ENCODE measurements around the gene CAST. TPM values are rescaled to one million over a fixed set of nuclear protein-coding genes. Genes with fewer than 3 reads are reported as not detected.

Gene CAST
- total RNA-seq, 1 experiment from 2014 or later = 395 TPM

- no peak for TF ChIP-seq CTCF (IDR thresholded peaks at IDR 0.05; ENCODE audit: unreplicated experiment)
- Mint-ChIP-seq H3K4me3 (ENCODE audit: low read depth, unreplicated experiment) (no peak overlapping the region), H3K36me3 (ENCODE audit: insufficient read depth, unreplicated experiment) (peaks cover 73% of the 10 kb centered on the region), H3K9me3 (ENCODE audit: low read depth, unreplicated experiment) (no peaks in the 10 kb centered on the region), H3K4me1 (ENCODE audit: low read depth, unreplicated experiment) (peaks cover 18% of the 10 kb centered on the region), H3K27ac (ENCODE audit: unreplicated experiment) (no peak overlapping the region), H3K27me3 (ENCODE audit: unreplicated experiment) (no peaks in the 10 kb centered on the region)
- BruUV-seq (replicated peaks) = no TSS peak
- intact Hi-C loops (cut with micrococcal nuclease; ENCODE audit: unreplicated experiment) = loop anchor here (5.0 kb wide), 1 partner anchor 408 kb away; no protein-coding TSS in a partner anchor
- CTCF ChIA-PET = no interaction called here
- no peak for DNase-seq
Measured at GRCh38 chr5:96753848-96754247, 91.7 kb downstream of the CAST start.

- H3K4me3 Mint-ChIP-seq (ENCODE audit: low read depth, unreplicated experiment) = no peak overlapping the region
- H3K27ac Mint-ChIP-seq (ENCODE audit: unreplicated experiment) = no peak overlapping the region
- DNase-seq = no peak
- H3K36me3 Mint-ChIP-seq (ENCODE audit: insufficient read depth, unreplicated experiment) = peaks cover 72% of the 10 kb centered on the region
- peaks cover 14% of the 10 kb centered on the region for H3K4me1 Mint-ChIP-seq (ENCODE audit: low read depth, unreplicated experiment)
- CTCF ChIA-PET = no interaction called here
- TF ChIP-seq CTCF (IDR thresholded peaks at IDR 0.05; ENCODE audit: unreplicated experiment) = no peak
- no peaks in the 10 kb centered on the region for H3K27me3 Mint-ChIP-seq (ENCODE audit: unreplicated experiment)
- H3K9me3 Mint-ChIP-seq (ENCODE audit: low read depth, unreplicated experiment) = no peaks in the 10 kb centered on the region
- no TSS peak for BruUV-seq (replicated peaks)
- intact Hi-C loops (cut with micrococcal nuclease; ENCODE audit: unreplicated experiment) = no loop called here
Measured at GRCh38 chr5:96755851-96756250, 93.7 kb downstream of the CAST start.

- DNase-seq = no peak
- no peaks in the 10 kb centered on the region for H3K9me3 Mint-ChIP-seq (ENCODE audit: low read depth, unreplicated experiment)
- no TSS peak for BruUV-seq (replicated peaks)
- CTCF ChIA-PET = no interaction called here
- no peak overlapping the region for H3K4me3 Mint-ChIP-seq (ENCODE audit: low read depth, unreplicated experiment)
- peaks cover 3% of the 10 kb centered on the region for H3K4me1 Mint-ChIP-seq (ENCODE audit: low read depth, unreplicated experiment)
- H3K27me3 Mint-ChIP-seq (ENCODE audit: unreplicated experiment) = no peaks in the 10 kb centered on the region
- no peak overlapping the region for H3K27ac Mint-ChIP-seq (ENCODE audit: unreplicated experiment)
- TF ChIP-seq CTCF (IDR thresholded peaks at IDR 0.05; ENCODE audit: unreplicated experiment) = no peak
- intact Hi-C loops (cut with micrococcal nuclease; ENCODE audit: unreplicated experiment) = no loop called here
- H3K36me3 Mint-ChIP-seq (ENCODE audit: insufficient read depth, unreplicated experiment) = peaks cover 64% of the 10 kb centered on the region
Measured at GRCh38 chr5:96756985-96757384, 94.8 kb downstream of the CAST start.

GRCh38 chr5:96758621-96759020 is 96.4 kb downstream of the CAST start:
- DNase-seq = no peak
- Mint-ChIP-seq H3K4me3 (ENCODE audit: low read depth, unreplicated experiment) (no peak overlapping the region), H3K9me3 (ENCODE audit: low read depth, unreplicated experiment) (no peaks in the 10 kb centered on the region), H3K4me1 (ENCODE audit: low read depth, unreplicated experiment) (no peaks in the 10 kb centered on the region), H3K27ac (ENCODE audit: unreplicated experiment) (no peak overlapping the region), H3K27me3 (ENCODE audit: unreplicated experiment) (no peaks in the 10 kb centered on the region), H3K36me3 (ENCODE audit: insufficient read depth, unreplicated experiment) (peaks cover 72% of the 10 kb centered on the region)
- intact Hi-C loops (cut with micrococcal nuclease; ENCODE audit: unreplicated experiment) = no loop called here
- no peak for TF ChIP-seq CTCF (IDR thresholded peaks at IDR 0.05; ENCODE audit: unreplicated experiment)
- CTCF ChIA-PET = no interaction called here
- no TSS peak for BruUV-seq (replicated peaks)
